ENCODE data around the gene VIM.

The VIM gene

GRCh38 chr10:17181751-17182150 lies 46.3 kb upstream of the VIM start:
- Histone ChIP-seq H3K27me3 (ENCODE audit: insufficient read depth, low read length, poor library complexity, severe bottlenecking) (no peaks in the 10 kb centered on the region), H3K4me1 (ENCODE audit: insufficient read depth, low read length, poor library complexity, severe bottlenecking) (peaks cover 10% of the 10 kb centered on the region), H2AFZ (ENCODE audit: low read length) (no peak overlapping the region), H3K36me3 (ENCODE audit: insufficient read depth, low read length) (no peaks in the 10 kb centered on the region), H3K9ac (ENCODE audit: low read depth, low read length, poor library complexity, severe bottlenecking) (no peak overlapping the region), H3K9me2 (replicated peaks; ENCODE audit: low read depth, low read length) (no peaks in the 10 kb centered on the region), H3F3A (ENCODE audit: low read depth) (no peaks in the 10 kb centered on the region), H3K79me2 (ENCODE audit: insufficient read depth, low read length) (no peaks in the 10 kb centered on the region), H3K4me3 (ENCODE audit: low read length, poor library complexity, severe bottlenecking) (no peak overlapping the region), H3K9me3 (ENCODE audit: insufficient read depth, low read depth, low read length) (no peaks in the 10 kb centered on the region), H4K20me1 (ENCODE audit: insufficient read depth, low read length, poor library complexity, severe bottlenecking) (no peaks in the 10 kb centered on the region), H3K4me2 (ENCODE audit: low read depth, low read length, poor library complexity, severe bottlenecking) (no peak overlapping the region)
- TF ChIP-seq CTCF (conservative IDR thresholded peaks at IDR 0.05; ENCODE audit: low read length): no peak
- TF ChIP-seq EZH2phosphoT487 (IDR thresholded peaks at IDR 0.05; ENCODE audit: borderline replicate concordance): no peak

- no peaks in the 10 kb centered on the region for H3K36me3 ChIP-seq (ENCODE audit: insufficient read depth, low read length)
Measured at GRCh38 chr10:17183110-17183509, 44.9 kb upstream of the VIM start.

GRCh38 chr10:17185873-17186272 lies 42.2 kb upstream of the VIM start:
- no peaks in the 10 kb centered on the region for H3K9me2 ChIP-seq (replicated peaks; ENCODE audit: low read depth, low read length)
- no peaks in the 10 kb centered on the region for H3K36me3 ChIP-seq (ENCODE audit: insufficient read depth, low read length)
- H3K4me2 ChIP-seq (ENCODE audit: low read depth, low read length, poor library complexity, severe bottlenecking): no peak overlapping the region
- H3K79me2 ChIP-seq (ENCODE audit: insufficient read depth, low read length): no peaks in the 10 kb centered on the region; the same call in 1 of the 2 replicates
- no peaks in the 10 kb centered on the region for H4K20me1 ChIP-seq (ENCODE audit: insufficient read depth, low read length, poor library complexity, severe bottlenecking)
- peaks cover 10% of the 10 kb centered on the region for H3K4me1 ChIP-seq (ENCODE audit: insufficient read depth, low read length, poor library complexity, severe bottlenecking)
- no peak overlapping the region for H2AFZ ChIP-seq (ENCODE audit: low read length)
- TF ChIP-seq CTCF (conservative IDR thresholded peaks at IDR 0.05; ENCODE audit: low read length) (no peak), EZH2phosphoT487 (IDR thresholded peaks at IDR 0.05; ENCODE audit: borderline replicate concordance) (no peak)
- H3K9me3 ChIP-seq (ENCODE audit: insufficient read depth, low read depth, low read length): no peaks in the 10 kb centered on the region
- H3F3A ChIP-seq (ENCODE audit: low read depth): no peaks in the 10 kb centered on the region
- H3K27me3 ChIP-seq (ENCODE audit: insufficient read depth, low read length, poor library complexity, severe bottlenecking): no peaks in the 10 kb centered on the region
- no peak overlapping the region for H3K9ac ChIP-seq (ENCODE audit: low read depth, low read length, poor library complexity, severe bottlenecking)
- H3K4me3 ChIP-seq (ENCODE audit: low read length, poor library complexity, severe bottlenecking): no peak overlapping the region

More at GRCh38 chr10:17183110-17183509, 44.9 kb upstream of the VIM start:
- Histone ChIP-seq H2AFZ (ENCODE audit: low read length) (no peak overlapping the region), H3K4me1 (ENCODE audit: insufficient read depth, low read length, poor library complexity, severe bottlenecking) (peaks cover 10% of the 10 kb centered on the region), H3K9me2 (replicated peaks; ENCODE audit: low read depth, low read length) (no peaks in the 10 kb centered on the region), H3K9me3 (ENCODE audit: insufficient read depth, low read depth, low read length) (no peaks in the 10 kb centered on the region), H4K20me1 (ENCODE audit: insufficient read depth, low read length, poor library complexity, severe bottlenecking) (no peaks in the 10 kb centered on the region), H3K4me2 (ENCODE audit: low read depth, low read length, poor library complexity, severe bottlenecking) (no peak overlapping the region), H3K4me3 (ENCODE audit: low read length, poor library complexity, severe bottlenecking) (no peak overlapping the region), H3K9ac (ENCODE audit: low read depth, low read length, poor library complexity, severe bottlenecking) (no peak overlapping the region), H3F3A (ENCODE audit: low read depth) (no peaks in the 10 kb centered on the region), H3K79me2 (ENCODE audit: insufficient read depth, low read length) (no peaks in the 10 kb centered on the region), H3K27me3 (ENCODE audit: insufficient read depth, low read length, poor library complexity, severe bottlenecking) (no peaks in the 10 kb centered on the region)
- no peak for TF ChIP-seq EZH2phosphoT487 (IDR thresholded peaks at IDR 0.05; ENCODE audit: borderline replicate concordance)
- peak; percentile 46; the same call in 1 of the 2 replicates for TF ChIP-seq CTCF (conservative IDR thresholded peaks at IDR 0.05; ENCODE audit: low read length)

Data from Loucy (cell line).